ENCODE measurements around the gene RNF220. TPM values are rescaled to one million over a fixed set of nuclear protein-coding genes. Genes with fewer than 3 reads are reported as not detected.

The RNF220 gene
- total and polyA plus RNA-seq, 5 donors: 56.0 to 81.7 (median 71.0) TPM

DNA sequence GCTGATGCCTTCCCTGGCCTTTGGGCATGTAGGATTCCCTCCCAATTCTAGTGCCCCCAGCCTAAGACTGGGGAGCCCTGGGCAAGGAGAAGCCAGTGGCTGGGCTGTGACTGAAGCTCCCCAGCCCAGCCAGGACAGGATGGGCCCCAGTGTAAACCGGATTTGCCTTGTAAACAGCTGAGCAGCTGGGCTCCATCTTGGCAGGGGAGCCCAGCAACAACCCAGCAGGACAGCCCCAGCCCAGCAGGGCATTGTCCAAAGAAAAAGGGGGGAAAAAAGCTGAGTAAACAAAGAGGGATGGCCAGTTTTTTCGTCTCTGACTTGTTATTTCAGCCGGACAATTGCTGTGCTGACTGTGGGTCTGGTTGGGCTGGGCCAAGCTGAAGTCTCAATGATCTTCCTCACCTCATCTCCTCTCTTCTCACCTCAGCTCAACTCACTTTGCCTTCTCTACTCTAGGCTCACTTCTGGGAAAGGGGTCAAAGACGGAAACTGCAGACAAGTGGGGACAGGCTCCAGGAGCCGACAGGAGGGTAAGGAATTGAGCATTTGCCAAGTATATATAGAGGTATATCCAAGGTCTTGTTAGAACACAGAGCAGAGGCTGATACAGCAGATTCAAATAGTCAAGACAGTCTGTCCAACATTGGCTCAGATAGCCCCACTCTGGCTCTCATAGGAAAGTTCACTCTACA, 171.5 kb downstream of the RNF220 start:
- no peaks in the 10 kb centered on the region for H3K27me3 ChIP-seq (ENCODE audit: control insufficient read depth, insufficient read depth)
- H3K4me1 ChIP-seq (ENCODE audit: control insufficient read depth, insufficient read depth, low read length): no peaks in the 10 kb centered on the region
- intact Hi-C loops (cut with DNase I): no loop called here
- H3K27ac ChIP-seq (ENCODE audit: low read length): no peak overlapping the region
- no peak overlapping the region for H3K4me3 ChIP-seq (ENCODE audit: low read length)
- WGBS: 47% methylated on average over 5 of the region's 5 CpGs
- ATAC-seq: no peak
- no peak for DNase-seq
- no peaks in the 10 kb centered on the region for H3K9me3 ChIP-seq (ENCODE audit: control insufficient read depth, low read length)

DNA sequence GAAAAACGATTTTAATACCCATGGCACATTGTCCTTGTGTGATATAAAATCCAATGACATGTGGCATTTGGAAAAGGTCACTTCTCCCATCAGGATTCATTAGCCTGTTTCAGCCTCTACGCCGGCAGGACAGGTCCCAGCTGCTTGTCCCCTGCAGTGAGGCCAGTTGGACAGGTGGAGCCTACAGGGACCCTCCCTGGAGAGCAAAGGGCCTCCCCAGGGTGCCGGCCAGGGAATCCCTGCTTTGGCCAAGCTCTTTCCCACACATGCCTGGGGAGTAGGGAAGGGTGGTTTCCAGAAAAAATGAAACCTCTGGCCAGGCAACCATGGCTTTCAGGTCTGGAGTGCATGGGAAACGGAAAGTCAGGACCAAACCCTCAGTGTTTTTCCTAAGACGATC, 176.2 kb downstream of the RNF220 start:
- no peaks in the 10 kb centered on the region for H3K4me1 ChIP-seq (ENCODE audit: control insufficient read depth, insufficient read depth, low read length)
- DNase-seq (no peak), ATAC-seq (no peak)
- no peak overlapping the region for H3K4me3 ChIP-seq (ENCODE audit: low read length)
- no peaks in the 10 kb centered on the region for H3K9me3 ChIP-seq (ENCODE audit: control insufficient read depth, low read length)
- intact Hi-C loops (cut with DNase I): no loop called here
- no peak overlapping the region for H3K27ac ChIP-seq (ENCODE audit: low read length)
- WGBS: 82% methylated on average over 6 of the region's 6 CpGs
- no peaks in the 10 kb centered on the region for H3K27me3 ChIP-seq (ENCODE audit: control insufficient read depth, insufficient read depth)

DNA sequence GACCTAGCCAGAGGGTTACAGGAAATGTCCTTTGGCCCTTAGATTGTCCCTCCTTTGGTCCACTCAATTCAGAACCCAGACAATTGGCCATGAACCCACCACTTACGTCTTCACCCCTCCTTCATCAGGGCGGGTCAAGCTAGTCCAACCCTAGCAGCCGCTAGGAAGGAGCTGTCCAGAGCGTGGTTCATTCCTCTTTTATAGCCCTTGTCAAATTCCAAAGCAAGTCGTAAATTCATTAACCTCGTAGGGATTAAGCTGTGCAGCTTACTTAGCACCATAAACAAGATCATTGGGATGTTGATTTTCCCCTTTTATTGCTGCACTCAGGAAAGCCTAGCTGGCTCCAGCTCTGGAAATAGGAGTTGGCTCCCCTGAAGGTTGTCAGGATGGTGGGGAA, 179.1 kb downstream of the RNF220 start:
- H3K9me3 ChIP-seq (ENCODE audit: control insufficient read depth, low read length): no peaks in the 10 kb centered on the region
- intact Hi-C loops (cut with DNase I): no loop called here
- H3K4me1 ChIP-seq (ENCODE audit: control insufficient read depth, insufficient read depth, low read length): no peaks in the 10 kb centered on the region
- ATAC-seq (no peak), DNase-seq (no peak)
- 55% methylated on average over 6 of the region's 6 CpGs for WGBS
- H3K27ac ChIP-seq (ENCODE audit: low read length): no peak overlapping the region
- no peak overlapping the region for H3K4me3 ChIP-seq (ENCODE audit: low read length)
- H3K27me3 ChIP-seq (ENCODE audit: control insufficient read depth, insufficient read depth): no peaks in the 10 kb centered on the region

DNA sequence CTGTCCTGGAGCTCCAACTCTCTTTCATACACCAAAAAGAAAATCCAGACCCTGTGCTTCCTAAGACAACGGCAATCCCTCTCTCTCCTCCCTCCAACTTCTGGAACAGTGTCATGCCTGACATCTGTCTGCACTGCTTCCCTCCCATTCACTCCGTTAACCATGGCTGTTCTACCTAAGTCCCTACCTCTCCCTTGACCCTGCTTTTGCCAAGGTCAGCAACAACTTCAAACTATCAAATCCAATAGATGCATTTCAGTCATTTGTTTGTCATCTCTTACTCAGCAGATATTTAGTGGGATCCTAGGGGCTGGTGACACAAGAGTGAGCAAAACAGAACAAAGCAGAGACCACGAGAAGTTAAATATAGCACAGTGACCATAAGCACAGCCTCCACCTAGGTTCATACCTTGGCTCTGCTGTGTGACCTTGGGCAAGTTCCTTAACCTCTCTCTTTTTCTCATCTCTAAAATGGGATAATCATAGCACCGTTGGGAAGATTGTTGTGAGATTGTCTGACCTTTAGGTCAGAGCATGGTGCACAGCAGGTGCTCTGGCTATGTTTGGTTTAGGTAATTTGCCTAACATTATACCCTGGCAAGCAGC, 180.4 kb downstream of the RNF220 start:
- Histone ChIP-seq H3K4me3 (ENCODE audit: low read length) (no peak overlapping the region), H3K4me1 (ENCODE audit: control insufficient read depth, insufficient read depth, low read length) (no peaks in the 10 kb centered on the region), H3K27ac (ENCODE audit: low read length) (no peak overlapping the region), H3K27me3 (ENCODE audit: control insufficient read depth, insufficient read depth) (no peaks in the 10 kb centered on the region), H3K9me3 (ENCODE audit: control insufficient read depth, low read length) (no peaks in the 10 kb centered on the region)
- intact Hi-C loops (cut with DNase I): no loop called here
- no peak for ATAC-seq
- 61% methylated on average over 4 of the region's 4 CpGs for WGBS
- DNase-seq: no peak

DNA sequence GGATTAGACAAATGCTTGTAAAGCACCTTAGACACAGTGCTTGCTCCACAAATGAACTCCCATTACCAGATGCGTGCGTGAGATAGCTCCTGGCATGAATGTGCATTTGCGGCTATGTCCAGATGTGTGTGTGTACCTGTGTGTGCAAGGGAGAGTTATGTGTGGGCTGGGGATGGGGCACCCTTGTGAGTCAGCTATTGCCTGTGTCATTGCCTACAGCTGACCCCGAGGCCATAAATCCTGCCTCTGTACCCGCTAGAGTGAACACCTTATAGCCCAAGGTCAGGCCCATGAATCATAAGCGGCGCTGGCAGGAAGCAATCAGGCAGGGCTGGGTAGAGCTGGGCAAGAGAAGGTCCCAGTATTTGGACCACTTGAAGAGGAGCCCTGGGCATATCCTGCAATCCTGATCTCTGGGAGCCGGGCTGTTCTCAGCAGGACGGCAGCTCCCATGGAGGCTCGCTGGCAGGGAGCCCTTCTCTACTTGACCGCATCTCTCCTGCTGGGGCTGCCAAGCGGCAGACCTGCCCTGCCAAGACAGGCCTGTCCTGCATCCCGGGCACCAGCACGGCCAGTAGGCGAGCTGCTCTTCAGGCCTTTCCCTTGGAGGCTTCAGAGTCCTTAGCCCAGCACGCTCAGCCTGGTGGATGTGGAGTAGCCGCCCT, 182.9 kb downstream of the RNF220 start:
- no peak overlapping the region for H3K4me3 ChIP-seq (ENCODE audit: low read length)
- ATAC-seq (no peak), DNase-seq (peak in 1 of 3 donors; percentile 46)
- 88% methylated on average over 17 of the region's 17 CpGs for WGBS
- H3K27ac ChIP-seq (ENCODE audit: low read length): no peak overlapping the region
- H3K4me1 ChIP-seq (ENCODE audit: control insufficient read depth, insufficient read depth, low read length): no peaks in the 10 kb centered on the region
- H3K27me3 ChIP-seq (ENCODE audit: control insufficient read depth, insufficient read depth): no peaks in the 10 kb centered on the region
- no peaks in the 10 kb centered on the region for H3K9me3 ChIP-seq (ENCODE audit: control insufficient read depth, low read length)
- intact Hi-C loops (cut with DNase I): no loop called here

DNA sequence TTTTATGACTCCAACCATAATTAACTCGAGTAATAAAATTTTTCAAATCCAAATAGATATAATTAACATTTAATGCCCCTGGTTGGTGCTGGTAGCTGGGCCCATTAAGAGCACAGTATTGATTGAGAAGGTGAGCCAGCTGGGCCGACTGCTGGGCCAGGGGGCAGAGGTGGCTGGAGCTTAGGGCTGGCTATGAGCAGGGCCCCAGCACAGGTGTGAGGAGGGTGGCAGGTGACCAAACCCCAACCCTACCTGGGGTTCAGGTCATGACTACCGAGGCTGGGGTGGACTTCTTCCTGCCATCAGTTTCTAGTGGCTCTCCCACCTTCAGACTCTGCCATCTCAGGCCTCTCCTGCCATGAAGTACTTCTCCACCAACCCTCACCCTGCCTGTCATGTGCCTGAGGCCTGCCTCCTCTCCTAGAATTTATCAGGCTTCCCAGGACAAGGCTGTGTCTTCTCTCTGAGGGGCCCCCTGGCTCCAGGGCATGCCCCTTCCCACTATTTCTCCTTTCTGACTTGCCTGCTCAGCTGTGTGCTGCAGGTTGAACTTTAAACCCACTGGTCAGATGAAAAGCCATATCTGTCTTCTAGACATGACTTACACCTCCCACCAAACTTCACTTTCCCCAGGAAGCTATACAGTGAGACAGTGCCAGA, 183.6 kb downstream of the RNF220 start:
- Histone ChIP-seq H3K4me1 (ENCODE audit: control insufficient read depth, insufficient read depth, low read length) (no peaks in the 10 kb centered on the region), H3K27me3 (ENCODE audit: control insufficient read depth, insufficient read depth) (no peaks in the 10 kb centered on the region), H3K9me3 (ENCODE audit: control insufficient read depth, low read length) (no peaks in the 10 kb centered on the region), H3K4me3 (ENCODE audit: low read length) (no peak overlapping the region), H3K27ac (ENCODE audit: low read length) (no peak overlapping the region)
- intact Hi-C loops (cut with DNase I): no loop called here
- DNase-seq (no peak), ATAC-seq (no peak)
- 89% methylated on average over 3 of the region's 3 CpGs for WGBS

DNA sequence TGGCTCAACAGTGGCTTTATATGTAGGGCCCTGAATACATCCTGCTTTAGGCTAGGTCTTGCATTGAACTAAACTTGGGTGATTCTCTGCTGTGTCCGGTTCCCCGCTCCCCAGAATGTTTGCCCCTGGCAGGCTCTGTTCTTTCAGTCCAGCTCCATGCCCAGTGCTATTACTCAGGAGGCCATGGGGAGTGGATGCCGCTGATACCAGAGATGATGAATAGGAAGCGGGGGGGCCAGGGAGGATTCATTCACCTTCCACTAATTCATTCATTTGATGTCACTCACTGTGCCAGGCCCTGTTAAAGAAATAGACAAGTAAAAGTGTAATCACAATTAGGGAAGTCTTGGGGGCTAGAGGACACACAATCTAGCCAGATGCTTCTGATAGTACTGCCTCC, 185.4 kb downstream of the RNF220 start:
- no peak for ATAC-seq
- intact Hi-C loops (cut with DNase I): loop anchor here in 3 of 4 donors (5.0 to 10.0 kb wide), 2 partner anchors 213 to 376 kb away; partner anchors contain the start of gene DMAP1 (in 1 of the 3)
- Histone ChIP-seq H3K4me3 (ENCODE audit: low read length) (no peak overlapping the region), H3K27me3 (ENCODE audit: control insufficient read depth, insufficient read depth) (no peaks in the 10 kb centered on the region), H3K9me3 (ENCODE audit: control insufficient read depth, low read length) (no peaks in the 10 kb centered on the region), H3K4me1 (ENCODE audit: control insufficient read depth, insufficient read depth, low read length) (no peaks in the 10 kb centered on the region), H3K27ac (ENCODE audit: low read length) (no peak overlapping the region)
- DNase-seq: no peak
- WGBS: 90% methylated on average over 4 of the region's 4 CpGs

DNA sequence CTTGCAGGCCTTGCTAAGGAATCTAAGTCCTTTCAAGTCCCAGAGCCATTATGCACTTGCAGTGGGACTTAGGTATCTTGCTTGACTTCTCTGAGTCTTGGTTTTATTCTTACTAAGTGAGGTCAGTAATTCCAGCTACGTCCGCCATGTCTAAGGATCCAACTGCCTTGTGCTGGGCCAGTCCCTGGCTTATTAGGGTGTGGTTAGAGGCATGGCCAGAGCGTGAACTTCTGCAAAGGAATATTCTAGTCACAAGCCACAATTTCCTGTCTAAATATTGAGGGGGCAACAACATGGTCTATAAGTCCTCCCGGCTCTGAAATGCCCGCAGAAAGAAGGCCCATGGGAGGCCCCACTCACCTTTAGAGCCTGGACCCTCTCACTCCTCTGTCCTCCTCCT, 186.3 kb downstream of the RNF220 start:
- DNase-seq (no peak), ATAC-seq (no peak)
- intact Hi-C loops (cut with DNase I): loop anchor here in 3 of 4 donors (5.0 to 10.0 kb wide), 2 partner anchors 214 to 377 kb away; partner anchors contain the start of gene DMAP1 (in 1 of the 3)
- Histone ChIP-seq H3K27me3 (ENCODE audit: control insufficient read depth, insufficient read depth) (no peaks in the 10 kb centered on the region), H3K4me1 (ENCODE audit: control insufficient read depth, insufficient read depth, low read length) (no peaks in the 10 kb centered on the region), H3K4me3 (ENCODE audit: low read length) (no peak overlapping the region), H3K27ac (ENCODE audit: low read length) (no peak overlapping the region), H3K9me3 (ENCODE audit: control insufficient read depth, low read length) (no peaks in the 10 kb centered on the region)
- WGBS: 91% methylated on average over 5 of the region's 5 CpGs

DNA sequence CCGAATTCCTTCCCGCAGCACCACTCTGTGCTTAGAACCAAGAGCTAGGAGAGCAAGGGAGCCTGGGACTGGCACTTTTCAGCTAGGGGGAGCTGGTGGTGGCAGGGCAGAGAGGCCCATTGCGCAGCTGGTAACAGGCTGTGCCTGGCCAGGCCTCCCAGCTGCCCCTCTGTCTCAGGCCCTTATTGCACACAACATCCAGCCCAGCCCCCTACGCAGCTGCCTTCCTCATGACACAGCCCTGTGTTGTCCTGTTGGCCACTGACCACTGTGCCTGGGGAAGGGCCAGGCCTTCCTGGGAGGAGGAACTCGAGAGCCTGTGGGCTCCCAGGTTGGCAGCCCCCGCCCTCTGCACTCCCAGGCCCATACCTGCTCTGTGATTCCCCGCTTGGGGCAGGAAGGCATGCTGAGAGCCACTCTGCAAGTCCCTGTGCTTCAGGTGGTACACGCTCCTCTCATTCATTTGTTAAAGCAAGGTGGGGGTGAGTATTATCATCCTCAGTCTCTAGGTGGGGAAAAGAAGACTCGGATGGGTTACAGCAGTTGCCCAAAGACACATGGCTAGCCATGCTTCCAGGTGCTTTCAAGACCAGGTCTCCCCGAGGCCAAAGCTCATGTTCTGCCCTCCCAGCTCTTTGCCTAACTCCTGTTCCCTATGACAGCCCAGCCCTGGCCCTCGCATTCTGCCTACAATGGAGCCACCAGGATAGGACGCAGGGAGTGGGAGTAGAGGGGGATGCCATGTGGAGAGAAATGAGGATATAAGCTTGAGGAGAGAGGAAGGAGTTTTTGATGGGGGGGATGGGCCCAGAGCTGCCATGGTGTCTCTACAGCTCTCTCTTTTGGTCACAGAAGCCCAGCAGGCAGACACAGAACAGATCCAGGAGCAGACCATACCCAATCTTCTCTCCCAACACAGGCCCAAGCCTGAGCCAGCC, 187.4 kb downstream of the RNF220 start:
- Histone ChIP-seq H3K9me3 (ENCODE audit: control insufficient read depth, low read length) (no peaks in the 10 kb centered on the region), H3K4me3 (ENCODE audit: low read length) (no peak overlapping the region), H3K4me1 (ENCODE audit: control insufficient read depth, insufficient read depth, low read length) (no peaks in the 10 kb centered on the region), H3K27me3 (ENCODE audit: control insufficient read depth, insufficient read depth) (no peaks in the 10 kb centered on the region), H3K27ac (ENCODE audit: low read length) (no peak overlapping the region)
- no peak for ATAC-seq
- DNase-seq: no peak
- intact Hi-C loops (cut with DNase I): loop anchor here in 3 of 4 donors (2.0 to 10.0 kb wide), 3 partner anchors 212 to 378 kb away; partner anchors contain the start of gene DMAP1 (in 1 of the 3)
- 85% methylated on average over 12 of the region's 12 CpGs for WGBS

DNA sequence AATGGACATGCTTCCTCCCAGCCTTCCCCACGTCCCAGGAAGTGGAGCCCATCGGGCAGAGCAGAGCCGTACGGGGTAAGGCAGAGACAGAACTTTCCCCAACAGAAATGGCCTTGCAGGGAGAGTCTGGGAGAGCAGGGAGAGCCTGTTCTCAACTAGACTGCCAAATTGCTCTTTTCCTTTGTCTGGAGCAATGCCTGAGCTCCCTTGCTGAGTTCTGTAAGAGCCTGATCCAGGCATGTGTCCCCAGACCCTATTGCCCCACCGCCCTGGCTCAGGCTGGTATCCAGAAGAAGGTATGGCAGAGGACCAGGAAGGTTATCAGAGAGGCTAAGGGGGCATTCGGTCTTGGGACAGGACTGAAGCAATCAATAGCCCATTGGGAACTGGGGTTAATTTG, 189.3 kb downstream of the RNF220 start:
- H3K27ac ChIP-seq (ENCODE audit: low read length): no peak overlapping the region
- 78% methylated on average over 6 of the region's 6 CpGs for WGBS
- intact Hi-C loops (cut with DNase I): loop anchor here (2.0 to 10.0 kb wide), 3 partner anchors 216 to 380 kb away; partner anchors contain the start of gene DMAP1 (in 1 of the 4)
- DNase-seq: no peak
- ATAC-seq: no peak
- H3K9me3 ChIP-seq (ENCODE audit: control insufficient read depth, low read length): no peaks in the 10 kb centered on the region
- no peaks in the 10 kb centered on the region for H3K27me3 ChIP-seq (ENCODE audit: control insufficient read depth, insufficient read depth)
- no peaks in the 10 kb centered on the region for H3K4me1 ChIP-seq (ENCODE audit: control insufficient read depth, insufficient read depth, low read length)
- no peak overlapping the region for H3K4me3 ChIP-seq (ENCODE audit: low read length)

All from right cardiac atrium (tissue), 5 donors.